HepG2 (cell line): ENCODE results near the gene DOC2A. TPM values are rescaled to one million over a fixed set of nuclear protein-coding genes. Genes with fewer than 3 reads are reported as not detected.
A peak's percentile ranks its signal among the peaks of the same experiment; 100 is the strongest.

Source experiments
- EZH2 ChIP-seq: conservative IDR thresholded peaks from 2 replicates; pipeline ENCODE4 v1.6.1; 2012; ENCODE audit warnings: mild to moderate bottlenecking, low read depth, low read length, moderate library complexity
- GLI4 ChIP-seq: sonication (generic); formaldehyde crosslinking; IDR thresholded peaks from 2 replicates; pipeline ENCODE4 v1.5.1; 2020; ENCODE audit warnings: missing genetic modification reagents, mild to moderate bottlenecking, moderate library complexity, borderline replicate concordance
- HNRNPL ChIP-seq: fragments of 200-400 bp; formaldehyde crosslinking; IDR thresholded peaks from 2 replicates; pipeline ENCODE4 v1.6.1; 2017; ENCODE audit warnings: mild to moderate bottlenecking, low read depth, low read length
- PHF21A ChIP-seq: sonication (generic); formaldehyde crosslinking; IDR thresholded peaks from 2 replicates; pipeline ENCODE4 v1.5.0; 2020; ENCODE audit warnings: mild to moderate bottlenecking, missing genetic modification reagents
- PHF8 ChIP-seq: sonication (generic); formaldehyde crosslinking; IDR thresholded peaks from 2 replicates; pipeline ENCODE4 v1.5.0; 2020; ENCODE audit warnings: missing genetic modification reagents
- RBM22 ChIP-seq: fragments of 200-400 bp; formaldehyde crosslinking; optimal IDR thresholded peaks from 2 replicates; pipeline ENCODE3; 2017; ENCODE audit warnings: mild to moderate bottlenecking, low read length, moderate library complexity
- SMAD3 ChIP-seq: sonication (generic); formaldehyde crosslinking; IDR thresholded peaks from 2 replicates; pipeline ENCODE4 v1.4.0; 2020; ENCODE audit warnings: missing genetic modification reagents
- SOX5 ChIP-seq: IDR thresholded peaks from 2 replicates; pipeline ENCODE4 v1.6.1; 2016; ENCODE audit warnings: borderline replicate concordance
- THYN1 ChIP-seq: sonication (generic); formaldehyde crosslinking; IDR thresholded peaks from 2 replicates; pipeline ENCODE4 v1.8.1; 2023; ENCODE audit warnings: low read depth, mild to moderate bottlenecking, moderate library complexity, missing genetic modification reagents, borderline replicate concordance
- ZBTB3 ChIP-seq: sonication (generic); formaldehyde crosslinking; IDR thresholded peaks from 2 replicates; pipeline ENCODE4 v1.4.0; 2020; ENCODE audit warnings: low read depth, mild to moderate bottlenecking, moderate library complexity, missing genetic modification reagents, borderline replicate concordance
- ZNF20 ChIP-seq: sonication (generic); formaldehyde crosslinking; IDR thresholded peaks from 2 replicates; pipeline ENCODE4 v1.4.0; 2020; ENCODE audit warnings: mild to moderate bottlenecking, moderate library complexity, missing genetic modification reagents
- ZNF232 ChIP-seq: sonication (generic); formaldehyde crosslinking; IDR thresholded peaks from 2 replicates; pipeline ENCODE4 v1.4.0; 2020; ENCODE audit warnings: missing genetic modification reagents, borderline replicate concordance
- ZNF44 ChIP-seq: sonication (generic); formaldehyde crosslinking; IDR thresholded peaks from 2 replicates; pipeline ENCODE4 v1.5.1; 2020; ENCODE audit warnings: mild to moderate bottlenecking, missing genetic modification reagents
- ZNF496 ChIP-seq: sonication (generic); formaldehyde crosslinking; IDR thresholded peaks from 2 replicates; pipeline ENCODE4 v1.8.1; 2023; ENCODE audit warnings: mild to moderate bottlenecking, moderate library complexity, missing genetic modification reagents; ENCODE audit not compliant: insufficient replicate concordance
- ZNF546 ChIP-seq: sonication (generic); formaldehyde crosslinking; conservative IDR thresholded peaks from 2 replicates; pipeline ENCODE4 v1.8.1; 2023; ENCODE audit warnings: mild to moderate bottlenecking, missing genetic modification reagents
- polyA plus RNA-seq, 8 experiments: library from polyadenylated mRNA; depleted of rRNA in 3 of 8; stranded (reverse) in 7 of 8; unstranded in 1 of 8; fragments of >200 nt; fragmentation: Illumina TruSeq in 4 of 8; extraction: Trizol in 4 of 8; gene quantifications; 2 replicates each; pipeline versions ENCODE4 v1.2.1 to v1.2.3, GENCODE V29; 2011 to 2016; ENCODE audit warnings: low read depth in 4 of 8, missing spikeins in 1 of 8, mixed read lengths in 1 of 8; ENCODE audit not compliant: insufficient read depth in 1 of 8
- total RNA-seq, 5 experiments: library from RNA; depleted of rRNA; stranded (reverse); fragments of >200 nt; fragmentation: Illumina TruSeq; extraction: Trizol; gene quantifications; 2 replicates each; pipeline ENCODE4 v1.2.3, GENCODE V29; 2016; ENCODE audit warnings: low read depth in 1 of 5
- TF ChIP-seq, protein P1 (sequence below): sonication (generic); formaldehyde crosslinking; conservative IDR thresholded peaks from 2 replicates; pipeline ENCODE4 v1.8.0; 2022; ENCODE audit warnings: missing genetic modification reagents
- TF ChIP-seq, protein P2 (sequence below): sonication (generic); formaldehyde crosslinking; IDR thresholded peaks from 2 replicates; pipeline ENCODE4 v1.4.0; 2020; ENCODE audit warnings: missing genetic modification reagents, mild to moderate bottlenecking, borderline replicate concordance
- TF ChIP-seq, protein P3 (sequence below): sonication (generic); formaldehyde crosslinking; conservative IDR thresholded peaks from 2 replicates; pipeline ENCODE4 v1.8.0; 2022; ENCODE audit warnings: low read depth, missing genetic modification reagents
- TF ChIP-seq, protein P4 (sequence below): sonication (generic); formaldehyde crosslinking; IDR thresholded peaks from 2 replicates; pipeline ENCODE4 v1.5.0; 2020; ENCODE audit warnings: missing genetic modification reagents
- TF ChIP-seq, protein P5 (sequence below): sonication (generic); formaldehyde crosslinking; IDR thresholded peaks from 2 replicates; pipeline ENCODE4 v1.9.0; 2021; ENCODE audit warnings: missing genetic modification reagents, mild to moderate bottlenecking, borderline replicate concordance

Gene DOC2A
- total and polyA plus RNA-seq, 2 of the 13 experiments (the other 11 are each of a cell fraction or from before 2014, with no cell fraction given) = 0.15 to 0.55 TPM

DNA sequence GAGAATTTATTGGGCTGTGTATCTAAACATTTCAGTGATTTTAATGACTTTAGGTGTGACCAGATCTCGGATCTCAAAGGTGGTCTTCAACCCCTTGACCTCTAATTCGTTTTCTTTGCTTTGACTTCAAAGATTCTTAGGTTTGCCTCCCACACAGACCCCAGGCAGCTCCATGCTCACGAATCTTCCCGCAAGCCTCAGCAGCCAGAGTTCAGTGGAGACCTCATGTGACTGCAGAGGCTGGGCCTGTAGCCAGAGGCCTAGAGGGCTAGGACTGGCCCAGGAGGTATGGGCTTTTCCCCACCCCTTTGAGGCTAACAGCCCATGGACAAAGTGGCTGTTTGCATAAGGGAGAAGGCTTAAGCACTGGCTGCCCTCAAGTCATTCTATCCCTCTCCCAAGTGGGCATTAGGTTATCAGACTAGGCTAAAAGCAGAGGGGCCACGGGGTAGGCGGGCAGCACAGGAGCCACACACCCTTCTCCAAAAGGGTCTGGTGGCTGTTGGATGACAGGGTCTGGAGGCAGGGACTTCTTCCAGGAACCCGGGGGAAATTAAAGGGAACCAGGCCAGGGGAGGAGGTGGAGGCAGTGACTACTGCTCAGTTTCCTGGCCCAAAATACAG lies 18.4 kb downstream of the DOC2A start (continued):
- TF ChIP-seq, protein P1, sequence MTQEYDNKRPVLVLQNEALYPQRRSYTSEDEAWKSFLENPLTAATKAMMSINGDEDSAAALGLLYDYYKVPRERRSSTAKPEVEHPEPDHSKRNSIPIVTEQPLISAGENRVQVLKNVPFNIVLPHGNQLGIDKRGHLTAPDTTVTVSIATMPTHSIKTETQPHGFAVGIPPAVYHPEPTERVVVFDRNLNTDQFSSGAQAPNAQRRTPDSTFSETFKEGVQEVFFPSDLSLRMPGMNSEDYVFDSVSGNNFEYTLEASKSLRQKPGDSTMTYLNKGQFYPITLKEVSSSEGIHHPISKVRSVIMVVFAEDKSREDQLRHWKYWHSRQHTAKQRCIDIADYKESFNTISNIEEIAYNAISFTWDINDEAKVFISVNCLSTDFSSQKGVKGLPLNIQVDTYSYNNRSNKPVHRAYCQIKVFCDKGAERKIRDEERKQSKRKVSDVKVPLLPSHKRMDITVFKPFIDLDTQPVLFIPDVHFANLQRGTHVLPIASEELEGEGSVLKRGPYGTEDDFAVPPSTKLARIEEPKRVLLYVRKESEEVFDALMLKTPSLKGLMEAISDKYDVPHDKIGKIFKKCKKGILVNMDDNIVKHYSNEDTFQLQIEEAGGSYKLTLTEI (CRISPR knock-in tag) = no peak
- TF ChIP-seq ZNF496 = no peak
- no peak for TF ChIP-seq THYN1 (CRISPR knock-in tag)
- TF ChIP-seq, protein P2, sequence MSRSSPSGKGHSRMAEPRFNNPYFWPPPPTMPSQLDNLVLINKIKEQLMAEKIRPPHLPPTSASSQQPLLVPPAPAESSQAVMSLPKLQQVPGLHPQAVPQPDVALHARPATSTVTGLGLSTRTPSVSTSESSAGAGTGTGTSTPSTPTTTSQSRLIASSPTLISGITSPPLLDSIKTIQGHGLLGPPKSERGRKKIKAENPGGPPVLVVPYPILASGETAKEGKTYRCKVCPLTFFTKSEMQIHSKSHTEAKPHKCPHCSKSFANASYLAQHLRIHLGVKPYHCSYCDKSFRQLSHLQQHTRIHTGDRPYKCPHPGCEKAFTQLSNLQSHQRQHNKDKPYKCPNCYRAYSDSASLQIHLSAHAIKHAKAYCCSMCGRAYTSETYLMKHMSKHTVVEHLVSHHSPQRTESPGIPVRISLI (CRISPR knock-in tag) = no peak
- TF ChIP-seq EZH2 = no peak
- TF ChIP-seq ZNF546 (CRISPR knock-in tag) = no peak
- TF ChIP-seq, protein P3, sequence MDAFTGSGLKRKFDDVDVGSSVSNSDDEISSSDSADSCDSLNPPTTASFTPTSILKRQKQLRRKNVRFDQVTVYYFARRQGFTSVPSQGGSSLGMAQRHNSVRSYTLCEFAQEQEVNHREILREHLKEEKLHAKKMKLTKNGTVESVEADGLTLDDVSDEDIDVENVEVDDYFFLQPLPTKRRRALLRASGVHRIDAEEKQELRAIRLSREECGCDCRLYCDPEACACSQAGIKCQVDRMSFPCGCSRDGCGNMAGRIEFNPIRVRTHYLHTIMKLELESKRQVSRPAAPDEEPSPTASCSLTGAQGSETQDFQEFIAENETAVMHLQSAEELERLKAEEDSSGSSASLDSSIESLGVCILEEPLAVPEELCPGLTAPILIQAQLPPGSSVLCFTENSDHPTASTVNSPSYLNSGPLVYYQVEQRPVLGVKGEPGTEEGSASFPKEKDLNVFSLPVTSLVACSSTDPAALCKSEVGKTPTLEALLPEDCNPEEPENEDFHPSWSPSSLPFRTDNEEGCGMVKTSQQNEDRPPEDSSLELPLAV (CRISPR knock-in tag) = no peak
- no peak for TF ChIP-seq ZNF44 (CRISPR knock-in tag)
- peak; percentile 16 for TF ChIP-seq RBM22
- TF ChIP-seq ZNF232 (CRISPR knock-in tag) = no peak
- no peak for TF ChIP-seq PHF8 (CRISPR knock-in tag)
- TF ChIP-seq, protein P4, sequence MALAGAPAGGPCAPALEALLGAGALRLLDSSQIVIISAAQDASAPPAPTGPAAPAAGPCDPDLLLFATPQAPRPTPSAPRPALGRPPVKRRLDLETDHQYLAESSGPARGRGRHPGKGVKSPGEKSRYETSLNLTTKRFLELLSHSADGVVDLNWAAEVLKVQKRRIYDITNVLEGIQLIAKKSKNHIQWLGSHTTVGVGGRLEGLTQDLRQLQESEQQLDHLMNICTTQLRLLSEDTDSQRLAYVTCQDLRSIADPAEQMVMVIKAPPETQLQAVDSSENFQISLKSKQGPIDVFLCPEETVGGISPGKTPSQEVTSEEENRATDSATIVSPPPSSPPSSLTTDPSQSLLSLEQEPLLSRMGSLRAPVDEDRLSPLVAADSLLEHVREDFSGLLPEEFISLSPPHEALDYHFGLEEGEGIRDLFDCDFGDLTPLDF (CRISPR knock-in tag) = no peak
- TF ChIP-seq, protein P5, sequence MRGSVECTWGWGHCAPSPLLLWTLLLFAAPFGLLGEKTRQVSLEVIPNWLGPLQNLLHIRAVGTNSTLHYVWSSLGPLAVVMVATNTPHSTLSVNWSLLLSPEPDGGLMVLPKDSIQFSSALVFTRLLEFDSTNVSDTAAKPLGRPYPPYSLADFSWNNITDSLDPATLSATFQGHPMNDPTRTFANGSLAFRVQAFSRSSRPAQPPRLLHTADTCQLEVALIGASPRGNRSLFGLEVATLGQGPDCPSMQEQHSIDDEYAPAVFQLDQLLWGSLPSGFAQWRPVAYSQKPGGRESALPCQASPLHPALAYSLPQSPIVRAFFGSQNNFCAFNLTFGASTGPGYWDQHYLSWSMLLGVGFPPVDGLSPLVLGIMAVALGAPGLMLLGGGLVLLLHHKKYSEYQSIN (CRISPR knock-in tag) = no peak
- TF ChIP-seq SMAD3 (CRISPR knock-in tag) = no peak
- no peak for TF ChIP-seq ZBTB3 (CRISPR knock-in tag)
- TF ChIP-seq SOX5 = no peak
- no peak for TF ChIP-seq ZNF20 (CRISPR knock-in tag)
- no peak for TF ChIP-seq HNRNPL
- TF ChIP-seq GLI4 (CRISPR knock-in tag) = no peak
- TF ChIP-seq PHF21A (CRISPR knock-in tag) = no peak
